Spinal cord (tissue), 10 donors: ENCODE results near the gene MACC1. TPM values are rescaled to one million over a fixed set of nuclear protein-coding genes. Genes with fewer than 3 reads are reported as not detected.

Source experiments
- DNase-seq, 6 donors: peaks; one replicate each; pipeline versions ENCODE4 v3.0.0 to v3.0.0-alpha.2; 2013 to 2015; ENCODE audit warnings: low spot score in 6 of 6, low read depth in 4 of 6
- H3K27ac ChIP-seq: one replicate; pipeline ENCODE4 v1.5.1; 2013; ENCODE audit warnings: low read depth, low read length, control low read depth
- H3K27me3 ChIP-seq: one replicate; pipeline ENCODE4 v1.6.1; 2013; ENCODE audit warnings: low read length; ENCODE audit not compliant: control insufficient read depth, insufficient read depth
- H3K36me3 ChIP-seq: one replicate; pipeline ENCODE4 v1.6.1; 2013; ENCODE audit warnings: low read length; ENCODE audit not compliant: control insufficient read depth, insufficient read depth
- H3K4me1 ChIP-seq: one replicate; pipeline ENCODE4 v1.6.1; 2013; ENCODE audit warnings: low read length; ENCODE audit not compliant: control insufficient read depth, insufficient read depth
- H3K4me3 ChIP-seq: one replicate; pipeline ENCODE4 v1.5.1; 2013; ENCODE audit warnings: low read depth, low read length, control low read depth
- H3K9me3 ChIP-seq: one replicate; pipeline ENCODE4 v1.6.1; 2013; ENCODE audit warnings: low read length; ENCODE audit not compliant: control insufficient read depth, insufficient read depth
- WGBS: methylation state at CpG from one replicate; pipeline ENCODE4 v1.1.5; 2013; ENCODE audit warnings: missing lambda C conversion rate; ENCODE audit not compliant: insufficient coverage; 5-methylcytosine and 5-hydroxymethylcytosine counted together
- polyA plus RNA-seq, 2 donors: library from polyadenylated mRNA; unstranded; fragments of 120-200 nt; gene quantifications; one replicate each; pipeline ENCODE4 v1.2.1, GENCODE V29; 2013; ENCODE audit not compliant: insufficient read length in 2 of 2
- total RNA-seq, 2 donors: library from RNA; depleted of rRNA in 1 of 2; stranded (reverse); fragments of 120-200 nt in 1 of 2; fragments of >200 nt in 1 of 2; gene quantifications; one replicate each; pipeline versions ENCODE4 v1.2.3 to v1.2.4, GENCODE V29; 2013 to 2014
- donor health status: healthy.

MACC1 gene
- total and polyA plus RNA-seq, 4 donors, result 0.14 to 0.28 (median 0.18) TPM

DNA sequence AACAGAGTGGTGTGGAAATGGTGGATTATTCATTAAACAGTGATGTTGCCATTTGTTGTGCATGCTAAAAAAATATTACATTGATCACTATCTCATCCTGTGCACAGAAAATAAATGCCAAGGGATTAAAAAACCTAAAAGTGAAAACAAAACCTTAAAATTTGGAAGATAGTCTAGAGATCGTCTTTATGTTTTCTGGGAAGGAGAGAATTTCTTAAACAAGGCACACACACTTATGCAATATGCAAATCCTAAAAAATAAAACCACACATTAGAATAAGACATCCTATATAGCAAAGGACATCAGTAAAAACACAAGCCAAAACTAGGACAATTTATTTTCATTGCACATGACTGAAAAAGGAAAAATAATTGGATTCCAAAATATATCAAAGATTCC, 54.5 kb downstream of the MACC1 start:
- Histone ChIP-seq H3K27ac (no peak overlapping the region), H3K9me3 (no peaks in the 10 kb centered on the region), H3K27me3 (no peaks in the 10 kb centered on the region), H3K4me3 (no peak overlapping the region), H3K4me1 (no peaks in the 10 kb centered on the region), H3K36me3 (no peaks in the 10 kb centered on the region)
- WGBS, result no CpG with 5 or more reads among the region's 1 CpG
- no peak for DNase-seq

DNA sequence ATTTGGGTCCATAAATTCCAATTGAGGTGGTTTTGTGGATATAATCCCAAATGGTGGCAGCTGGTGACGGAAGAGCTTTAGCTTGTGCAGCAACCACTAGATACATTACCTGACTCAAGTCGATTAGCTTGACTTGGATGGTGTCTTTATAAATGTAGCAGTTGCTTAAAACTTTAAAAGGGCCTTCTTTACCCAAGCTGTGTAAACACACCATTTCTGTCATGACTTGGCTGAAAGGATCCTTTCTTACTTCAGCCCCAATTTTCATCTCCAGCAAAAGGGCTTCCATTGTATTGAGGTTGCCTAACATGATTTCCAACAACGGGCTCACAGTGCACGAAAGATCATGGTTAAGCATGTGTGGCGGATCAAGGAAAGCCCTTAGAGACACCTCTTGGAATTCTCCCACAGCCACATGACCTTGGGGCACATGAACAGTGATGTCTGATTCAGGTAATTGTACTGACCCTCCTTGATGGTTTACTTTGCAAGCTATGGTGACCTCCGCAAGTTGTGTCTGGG, 57.9 kb downstream of the MACC1 start:
- H3K27ac ChIP-seq, result no peak overlapping the region
- H3K36me3 ChIP-seq, result no peaks in the 10 kb centered on the region
- H3K9me3 ChIP-seq, result no peaks in the 10 kb centered on the region
- no peak for DNase-seq
- WGBS, result 93% methylated on average over 2 of the region's 6 CpGs
- no peaks in the 10 kb centered on the region for H3K27me3 ChIP-seq
- H3K4me3 ChIP-seq, result no peak overlapping the region
- no peaks in the 10 kb centered on the region for H3K4me1 ChIP-seq

DNA sequence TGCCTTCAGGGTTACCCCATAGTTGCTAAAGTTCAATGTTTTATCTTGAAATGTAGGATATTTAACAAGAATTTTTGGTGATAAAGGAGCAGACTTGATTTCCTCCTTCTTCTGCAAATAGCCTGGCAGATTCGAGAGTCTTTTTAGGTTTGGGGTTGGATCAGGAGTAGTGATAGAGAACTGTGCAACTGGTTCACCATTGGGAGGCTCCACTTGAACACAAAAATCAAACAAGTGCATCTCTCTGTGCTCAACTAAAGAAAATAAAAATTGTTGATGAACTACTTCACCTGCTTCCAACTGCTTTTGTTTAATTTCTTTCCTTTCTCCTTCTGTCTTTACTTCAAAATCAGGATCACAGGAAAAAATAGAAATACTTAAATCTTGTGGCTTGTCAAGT, 58.5 kb downstream of the MACC1 start:
- Histone ChIP-seq H3K9me3 (no peaks in the 10 kb centered on the region), H3K27ac (no peak overlapping the region), H3K4me3 (no peak overlapping the region), H3K36me3 (no peaks in the 10 kb centered on the region), H3K27me3 (no peaks in the 10 kb centered on the region), H3K4me1 (no peaks in the 10 kb centered on the region)
- no CpG with 5 or more reads among the region's 1 CpG for WGBS
- DNase-seq, result no peak

DNA sequence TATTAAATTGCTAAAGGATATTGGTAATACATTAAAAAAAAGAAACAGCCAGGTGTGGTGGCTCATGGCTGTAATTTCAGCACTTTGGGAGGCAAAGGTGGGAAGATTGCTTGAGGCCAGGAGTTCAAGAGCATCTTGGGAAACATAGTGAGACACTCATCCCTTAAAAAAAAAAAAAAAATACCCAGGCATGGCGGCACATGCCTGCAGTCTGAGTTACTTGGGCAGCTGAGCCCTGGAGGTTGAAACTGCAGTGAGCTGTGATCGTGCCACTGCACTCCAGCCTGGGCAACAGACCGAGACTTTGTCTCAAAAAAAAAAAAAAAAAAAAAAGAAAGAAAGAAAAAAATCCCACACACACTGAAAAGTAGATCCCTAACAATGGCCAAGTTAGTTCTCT, 59.7 kb downstream of the MACC1 start:
- H3K4me1 ChIP-seq, result no peaks in the 10 kb centered on the region
- no peaks in the 10 kb centered on the region for H3K36me3 ChIP-seq
- WGBS, result no CpG with 5 or more reads among the region's 3 CpGs

DNA sequence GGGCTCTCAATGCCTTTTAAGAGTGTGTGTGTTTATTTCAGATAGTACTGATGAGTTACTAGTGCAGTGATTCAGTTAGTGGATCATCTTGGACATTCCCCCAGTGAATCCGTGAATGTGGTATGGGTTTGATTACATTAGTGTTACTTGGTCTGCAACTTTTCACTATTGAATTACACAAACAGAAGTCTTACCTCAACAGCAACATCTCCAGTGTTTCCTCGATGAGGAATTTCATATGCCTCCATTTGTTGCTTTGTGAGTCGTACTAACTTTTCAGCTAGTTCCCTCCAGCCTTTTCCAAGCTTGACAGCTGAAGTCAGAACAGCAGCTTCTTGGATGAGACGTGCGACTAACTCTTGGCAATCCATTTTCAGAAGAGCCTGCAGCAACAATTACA, 63.2 kb downstream of the MACC1 start:
- no peaks in the 10 kb centered on the region for H3K36me3 ChIP-seq
- no peaks in the 10 kb centered on the region for H3K9me3 ChIP-seq
- H3K4me3 ChIP-seq, result no peak overlapping the region
- H3K27ac ChIP-seq, result no peak overlapping the region
- WGBS, result 87% methylated on average over 4 of the region's 5 CpGs
- no peak for DNase-seq
- H3K4me1 ChIP-seq, result no peaks in the 10 kb centered on the region
- no peaks in the 10 kb centered on the region for H3K27me3 ChIP-seq

More for the DNA sequence above, 59.7 kb downstream of the MACC1 start:
- DNase-seq, result no peak
- H3K27ac ChIP-seq, result no peak overlapping the region
- no peaks in the 10 kb centered on the region for H3K9me3 ChIP-seq
- no peaks in the 10 kb centered on the region for H3K27me3 ChIP-seq
- H3K4me3 ChIP-seq, result no peak overlapping the region

DNA sequence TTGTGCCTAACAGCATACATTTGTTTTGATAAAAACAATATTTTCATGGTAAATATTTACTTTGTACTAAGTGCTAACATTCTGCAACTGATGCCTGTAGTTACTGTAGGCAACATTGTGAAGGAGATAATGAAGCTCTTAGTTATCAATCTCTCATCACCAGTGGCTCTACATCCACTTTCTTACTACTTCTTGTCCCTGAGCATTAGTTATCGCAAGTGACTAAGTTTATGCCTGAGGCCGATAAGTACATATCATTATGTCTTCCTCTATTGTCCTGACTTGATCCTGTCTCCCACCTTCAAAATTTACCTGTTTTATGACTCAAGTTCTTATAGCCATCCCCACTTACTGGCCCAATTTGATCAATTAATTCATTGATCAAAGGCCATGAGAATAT, 63.6 kb downstream of the MACC1 start:
- Histone ChIP-seq H3K9me3 (no peaks in the 10 kb centered on the region), H3K27ac (no peak overlapping the region), H3K27me3 (no peaks in the 10 kb centered on the region), H3K4me1 (no peaks in the 10 kb centered on the region), H3K36me3 (no peaks in the 10 kb centered on the region), H3K4me3 (no peak overlapping the region)
- 94% methylated on average over 2 of the region's 2 CpGs for WGBS
- DNase-seq, result no peak

DNA sequence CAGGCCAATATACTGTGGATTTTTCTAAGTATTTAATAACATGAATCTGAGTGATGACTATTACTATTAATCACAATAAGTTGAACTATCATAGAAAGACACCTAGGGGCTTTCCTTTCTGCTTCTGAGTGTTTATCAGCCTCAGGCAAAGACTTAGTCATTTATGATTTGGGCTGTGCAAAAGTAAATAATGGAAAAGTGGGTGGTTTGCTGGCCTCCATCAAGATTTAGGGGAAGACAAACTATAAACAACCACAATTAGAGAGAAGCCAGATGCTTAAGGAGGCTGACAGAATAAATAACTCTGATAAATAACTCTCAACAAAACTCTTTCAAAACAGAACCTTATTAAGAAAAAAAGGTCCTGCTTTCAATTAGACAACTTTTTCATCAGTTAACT, 64.7 kb downstream of the MACC1 start:
- no peak overlapping the region for H3K27ac ChIP-seq
- no peaks in the 10 kb centered on the region for H3K4me1 ChIP-seq

DNA sequence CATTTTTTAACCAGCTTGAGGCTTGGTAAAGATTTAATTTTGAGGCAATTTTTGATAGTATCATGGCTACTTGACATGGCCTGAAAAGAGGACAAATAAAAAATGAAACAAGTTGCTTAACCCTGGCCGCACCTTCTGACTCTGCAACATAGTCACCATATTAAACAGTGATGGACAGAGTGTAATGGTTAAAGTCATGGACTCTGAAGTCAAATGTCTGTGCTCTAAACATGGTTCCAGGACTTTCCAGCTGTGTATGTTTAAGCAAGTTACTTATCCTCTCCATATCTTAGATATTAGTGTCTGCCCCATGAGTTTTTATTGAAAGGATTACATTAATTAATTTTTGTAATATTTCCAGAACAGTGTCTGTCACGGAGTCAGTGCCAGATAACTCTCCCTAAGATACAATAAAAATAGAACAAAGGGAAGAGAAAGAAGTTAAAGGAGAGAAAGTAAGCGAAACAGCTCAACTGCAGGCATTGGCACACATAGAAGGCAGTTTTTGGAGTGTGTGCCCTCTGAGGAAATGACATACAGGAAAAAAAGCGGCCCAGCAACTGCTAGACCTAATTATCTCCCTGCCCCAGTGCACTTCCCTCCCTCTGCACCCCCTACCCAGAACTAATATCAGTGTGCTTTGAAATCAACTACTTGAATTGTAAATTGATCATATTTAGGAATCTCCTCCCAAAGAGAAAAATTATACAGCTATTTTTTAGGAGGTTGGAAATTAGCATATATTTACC, 65.3 kb downstream of the MACC1 start:
- Histone ChIP-seq H3K27ac (no peak overlapping the region), H3K4me3 (no peak overlapping the region), H3K27me3 (no peaks in the 10 kb centered on the region), H3K36me3 (no peaks in the 10 kb centered on the region), H3K9me3 (no peaks in the 10 kb centered on the region), H3K4me1 (no peaks in the 10 kb centered on the region)
- DNase-seq, result no peak
- no CpG with 5 or more reads among the region's 4 CpGs for WGBS

More for the DNA sequence above, 64.7 kb downstream of the MACC1 start:
- DNase-seq, result no peak
- H3K9me3 ChIP-seq, result no peaks in the 10 kb centered on the region
- H3K27me3 ChIP-seq, result no peaks in the 10 kb centered on the region
- no peaks in the 10 kb centered on the region for H3K36me3 ChIP-seq
- H3K4me3 ChIP-seq, result no peak overlapping the region

DNA sequence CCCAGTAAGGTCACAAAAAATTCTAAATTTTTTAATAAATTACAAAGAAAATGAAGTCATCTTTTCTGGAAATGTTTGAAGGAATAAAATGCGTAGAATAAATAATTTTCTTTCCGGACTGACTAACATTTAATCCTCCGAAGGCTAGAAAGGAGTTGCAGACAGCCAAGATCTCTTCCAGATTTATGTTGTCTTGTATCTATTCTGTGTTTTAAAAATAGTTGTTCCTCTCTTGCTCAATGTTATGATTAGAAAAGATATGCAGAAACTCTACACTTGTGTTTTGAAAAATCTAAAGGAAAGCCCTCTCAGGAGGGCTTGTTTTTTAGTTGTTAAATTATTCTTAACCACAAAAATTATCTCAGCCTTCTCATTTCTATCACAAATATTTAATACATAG, 70.7 kb downstream of the MACC1 start:
- Histone ChIP-seq H3K27ac (no peak overlapping the region), H3K27me3 (no peaks in the 10 kb centered on the region), H3K36me3 (no peaks in the 10 kb centered on the region), H3K4me1 (no peaks in the 10 kb centered on the region), H3K4me3 (no peak overlapping the region), H3K9me3 (no peaks in the 10 kb centered on the region)
- WGBS, result no CpG with 5 or more reads among the region's 3 CpGs
- no peak for DNase-seq

DNA sequence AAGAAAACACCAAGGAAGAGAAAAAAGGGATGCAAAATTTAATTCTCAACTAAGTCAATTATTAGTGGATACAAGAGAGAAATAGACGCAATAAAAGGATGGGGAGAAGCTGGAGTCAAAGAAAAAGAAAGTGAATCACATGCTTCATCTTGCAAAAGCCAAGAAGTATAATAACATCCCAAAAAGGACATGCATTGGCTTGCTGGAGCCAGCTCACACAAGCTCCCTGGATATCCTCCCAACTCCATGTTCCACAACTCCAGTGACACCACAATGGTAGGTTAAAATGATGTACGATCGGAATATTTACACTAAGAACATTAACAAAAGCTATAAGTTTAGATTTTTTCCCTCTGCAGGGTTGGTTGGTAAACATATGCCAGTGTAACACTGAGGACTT, 72.4 kb downstream of the MACC1 start:
- WGBS, result no CpG with 5 or more reads among the region's 3 CpGs
- H3K36me3 ChIP-seq, result no peaks in the 10 kb centered on the region
- H3K4me3 ChIP-seq, result no peak overlapping the region
- H3K4me1 ChIP-seq, result no peaks in the 10 kb centered on the region
- H3K9me3 ChIP-seq, result no peaks in the 10 kb centered on the region
- H3K27ac ChIP-seq, result no peak overlapping the region
- DNase-seq, result no peak
- H3K27me3 ChIP-seq, result no peaks in the 10 kb centered on the region
